Activated CD8-positive, alpha-beta memory T cell treated with anti-CD3 and anti-CD28 coated beads, Interleukin-2, amount 50 U/mL, for 48 hours (primary cell): ENCODE measurements around the gene ZNF862.

Experiments used
- DNase-seq: peaks from one replicate; pipeline ENCODE4 v3.0.0-alpha.2; 2020

Gene ZNF862

DNA sequence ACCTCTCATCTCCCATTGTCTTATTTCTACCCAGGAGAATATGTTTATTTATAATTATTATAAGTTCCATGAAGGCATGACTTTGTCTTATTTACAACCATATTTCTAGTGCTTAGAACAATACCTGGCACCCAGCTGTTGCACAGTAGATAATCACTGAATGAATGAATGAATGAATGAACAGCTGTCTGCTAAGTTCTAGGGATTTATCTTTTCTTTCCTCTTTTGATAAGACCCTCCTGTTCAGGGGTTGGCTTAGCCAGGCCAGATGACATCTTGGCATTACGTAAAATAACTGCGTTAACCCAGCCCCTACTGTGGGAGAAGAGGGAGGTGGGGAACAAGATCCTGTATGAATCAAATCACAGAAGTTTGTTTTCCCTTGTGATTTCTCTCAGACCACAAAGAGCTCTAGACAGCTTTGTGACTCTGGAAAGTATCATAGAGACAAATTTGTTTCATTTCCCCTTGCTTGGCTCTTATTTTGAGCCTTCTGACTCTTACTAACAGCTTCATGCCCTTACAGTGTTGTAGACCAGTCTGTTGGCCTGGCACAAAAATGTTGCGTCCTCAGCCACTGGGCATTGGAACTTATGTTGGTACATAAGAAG, 8.4 kb downstream of the ZNF862 start:
- no peak for DNase-seq

DNA sequence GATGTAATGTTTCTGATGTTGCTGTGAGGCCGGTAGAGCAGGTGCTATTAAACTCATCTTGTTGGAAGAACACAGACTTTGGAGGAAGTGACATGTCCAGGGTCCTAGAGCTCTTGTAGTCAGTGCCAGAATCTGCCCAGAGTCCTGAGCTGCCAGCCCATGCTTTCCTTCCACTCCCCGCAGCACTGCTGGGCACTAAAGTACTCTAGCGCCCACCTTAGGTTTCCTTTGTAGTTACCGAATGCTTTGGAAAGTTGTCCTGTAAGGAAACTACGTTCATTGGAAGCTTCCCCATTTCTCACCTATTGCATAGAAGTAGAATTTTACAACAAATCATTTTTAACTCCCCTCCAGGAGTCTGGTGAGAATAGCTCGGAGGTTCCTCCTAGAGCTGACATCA, 11.0 kb downstream of the ZNF862 start:
- DNase-seq, result no peak

DNA sequence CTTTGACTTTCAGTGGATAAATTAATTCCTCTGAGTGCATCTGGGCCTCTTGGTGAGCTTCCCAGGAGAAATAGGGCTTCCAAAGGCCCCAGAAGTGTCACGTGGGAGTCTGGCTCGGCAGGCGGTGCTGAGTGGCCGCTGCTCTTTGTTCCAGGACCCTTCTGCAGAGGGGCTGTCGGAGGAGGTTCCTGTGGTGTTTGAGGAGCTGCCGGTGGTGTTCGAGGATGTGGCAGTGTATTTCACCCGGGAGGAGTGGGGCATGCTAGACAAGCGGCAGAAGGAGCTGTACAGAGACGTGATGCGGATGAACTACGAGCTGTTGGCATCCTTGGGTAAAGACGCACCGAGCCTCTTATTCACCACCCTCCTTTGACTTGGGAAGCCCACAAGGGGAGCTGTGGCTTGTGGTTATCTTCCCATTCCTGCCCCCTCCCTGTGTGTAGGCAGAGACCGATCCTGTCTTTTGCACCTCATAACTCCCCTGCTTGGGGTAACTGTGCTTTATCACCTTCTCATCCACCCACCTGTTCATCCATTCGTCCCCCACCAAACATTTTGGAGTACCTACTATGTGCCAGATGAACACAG, 11.9 kb downstream of the ZNF862 start:
- no peak for DNase-seq

DNA sequence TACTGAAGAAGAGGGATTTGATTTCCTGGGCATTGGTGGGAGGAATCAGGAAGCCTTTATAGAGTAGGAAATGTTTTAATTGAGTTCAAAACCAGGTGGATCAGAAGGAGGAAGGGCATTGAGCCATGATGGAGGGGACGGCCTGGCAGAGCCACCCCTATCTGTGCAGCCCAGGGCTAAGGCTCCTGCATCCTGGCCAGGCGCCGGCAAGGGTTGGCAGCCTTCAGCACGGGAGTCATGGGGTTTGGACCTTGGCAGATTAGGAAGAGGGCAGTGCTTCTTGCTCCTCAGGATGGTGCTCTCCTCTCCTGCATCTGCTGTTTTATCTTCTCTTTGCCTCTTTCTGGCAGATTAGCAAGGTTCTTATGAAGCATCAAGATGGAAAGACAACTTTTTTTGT, 12.5 kb downstream of the ZNF862 start:
- no peak for DNase-seq

DNA sequence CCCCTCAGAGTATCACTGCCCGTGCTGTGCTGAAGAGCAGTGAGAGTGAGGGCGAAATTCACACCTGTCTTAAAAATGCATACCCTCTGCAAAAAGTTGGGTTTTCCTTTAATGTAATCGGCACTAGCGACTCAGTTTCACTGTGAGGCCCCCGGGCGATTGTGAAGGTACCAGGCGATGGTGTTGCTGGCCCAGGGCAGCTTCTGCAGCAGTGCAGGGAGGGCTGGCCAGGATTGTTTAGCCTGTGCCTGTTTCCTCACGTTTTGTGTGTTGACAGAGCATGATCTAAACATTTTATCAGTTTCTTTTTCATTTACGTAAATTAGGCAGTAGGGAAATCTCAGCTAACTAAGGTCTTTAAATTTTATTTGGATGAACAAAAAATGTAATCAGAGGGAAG, 13.3 kb downstream of the ZNF862 start:
- DNase-seq, result no peak

DNA sequence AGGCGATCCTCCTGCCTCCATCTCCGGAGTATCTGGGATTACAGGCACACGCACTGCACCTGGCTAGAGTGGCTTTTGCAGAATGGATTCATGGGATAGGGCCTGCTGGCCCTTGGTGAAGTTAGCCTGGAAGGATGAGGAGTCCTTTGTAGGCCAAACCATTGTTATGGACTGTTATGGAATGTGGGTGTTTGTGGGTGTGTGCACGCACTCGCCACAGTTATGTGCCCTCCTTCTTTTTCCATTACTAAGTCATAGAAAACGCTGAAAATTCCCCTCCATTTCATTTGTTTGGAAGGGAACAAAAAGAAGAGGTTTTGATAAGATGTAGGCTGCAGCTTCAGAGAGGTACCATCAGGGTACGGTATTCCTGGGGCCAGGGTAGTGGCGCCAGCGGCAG, 15.0 kb downstream of the ZNF862 start:
- no peak for DNase-seq

DNA sequence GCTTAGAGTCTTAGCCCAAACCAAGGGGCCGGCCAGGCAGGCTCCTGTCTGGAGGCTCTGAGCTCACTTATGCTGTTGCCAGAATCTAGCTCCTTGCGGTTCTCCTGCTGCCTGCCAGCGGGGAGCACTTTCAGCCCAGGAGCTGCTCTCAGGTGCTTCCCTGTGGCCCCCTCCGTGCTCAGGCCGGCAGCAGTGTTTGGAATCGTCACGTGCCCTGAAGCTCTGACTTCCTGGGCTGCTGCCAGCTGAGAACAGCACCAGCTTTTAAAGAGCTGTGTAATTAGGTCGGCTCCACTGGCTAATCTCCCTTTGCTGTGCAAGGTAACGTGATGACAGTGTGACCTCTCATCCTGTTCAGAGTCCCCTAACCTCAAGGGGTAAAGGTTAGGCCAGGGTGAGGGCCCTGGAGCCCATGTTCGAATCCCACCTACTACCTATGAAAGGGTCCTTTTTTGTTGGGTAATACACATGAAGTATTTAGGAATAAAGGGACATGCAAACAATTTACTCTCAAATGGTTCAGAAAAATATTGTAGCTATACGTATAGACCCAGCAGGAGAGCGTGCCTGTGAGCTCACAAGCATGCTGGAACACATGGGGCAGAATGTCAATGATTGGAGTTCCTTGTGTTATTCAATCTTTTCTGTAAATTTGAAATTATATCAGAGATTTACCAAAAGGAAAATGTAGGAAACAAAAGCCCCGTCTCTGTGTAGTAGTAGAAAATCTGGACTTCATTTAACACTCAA, 16.6 kb downstream of the ZNF862 start:
- DNase-seq, result no peak

DNA sequence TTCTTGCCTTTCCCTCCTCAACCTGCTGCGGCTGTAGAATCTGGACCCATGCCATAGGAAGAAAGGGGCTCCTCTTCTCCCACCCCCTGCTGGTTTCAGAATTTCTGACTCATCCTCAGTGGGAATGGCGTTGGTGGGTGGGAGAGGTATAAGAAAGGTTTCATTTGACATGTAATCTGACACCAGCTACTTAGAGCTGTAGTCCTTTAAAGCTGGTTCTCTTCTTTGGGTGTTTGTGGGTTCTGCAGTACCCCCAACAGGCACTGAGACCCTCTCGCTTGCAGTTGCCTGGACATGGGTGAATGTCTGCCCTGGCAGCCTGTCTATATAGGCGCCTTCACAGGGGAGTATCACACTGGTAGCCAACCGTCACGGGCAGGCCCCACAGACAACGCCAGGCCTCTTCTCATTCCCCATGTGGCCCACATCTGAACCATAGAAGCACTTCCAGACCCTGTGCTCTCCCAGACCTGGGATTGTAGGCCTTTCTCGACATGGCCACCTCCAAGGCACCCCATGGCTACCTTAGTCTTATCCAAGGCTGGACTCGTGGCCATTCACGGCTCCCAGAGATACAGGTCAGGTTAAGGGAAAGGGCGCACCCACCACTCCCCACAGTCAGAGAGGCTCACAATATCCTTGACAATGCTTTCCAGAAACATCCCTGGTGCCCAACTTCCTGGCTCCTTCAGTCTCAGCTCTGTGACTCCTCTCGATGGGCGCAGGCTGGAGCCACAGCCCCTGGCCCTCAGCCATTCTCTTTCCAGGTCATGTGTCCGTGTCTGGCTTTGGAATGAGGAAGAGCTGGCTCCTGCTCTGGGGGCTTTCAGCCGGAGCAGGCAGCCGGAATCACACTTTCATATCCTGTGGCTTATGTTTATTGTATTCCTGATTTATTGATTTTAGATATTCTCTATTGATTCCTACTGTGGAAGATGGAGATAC, 17.5 kb downstream of the ZNF862 start:
- no peak for DNase-seq

DNA sequence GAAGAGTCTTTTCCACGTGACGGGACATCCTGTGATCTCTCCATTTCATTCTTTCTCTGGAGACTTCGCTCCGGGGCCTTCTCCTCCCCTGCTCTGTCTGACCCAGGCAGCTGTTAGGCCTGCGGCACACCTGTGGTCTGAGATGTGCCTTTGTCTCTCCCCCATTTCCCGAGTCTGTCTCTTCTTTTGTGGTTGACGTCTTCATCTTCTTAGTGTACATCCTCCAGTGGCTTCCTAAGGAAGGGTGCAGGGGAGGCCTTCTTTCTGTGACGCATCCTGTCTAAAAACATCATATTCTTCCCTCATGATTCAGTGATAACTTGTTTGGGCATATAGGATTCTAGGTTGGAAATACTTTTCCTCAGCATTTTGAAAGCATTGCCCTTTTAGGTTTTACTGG, 18.4 kb downstream of the ZNF862 start:
- no peak for DNase-seq

DNA sequence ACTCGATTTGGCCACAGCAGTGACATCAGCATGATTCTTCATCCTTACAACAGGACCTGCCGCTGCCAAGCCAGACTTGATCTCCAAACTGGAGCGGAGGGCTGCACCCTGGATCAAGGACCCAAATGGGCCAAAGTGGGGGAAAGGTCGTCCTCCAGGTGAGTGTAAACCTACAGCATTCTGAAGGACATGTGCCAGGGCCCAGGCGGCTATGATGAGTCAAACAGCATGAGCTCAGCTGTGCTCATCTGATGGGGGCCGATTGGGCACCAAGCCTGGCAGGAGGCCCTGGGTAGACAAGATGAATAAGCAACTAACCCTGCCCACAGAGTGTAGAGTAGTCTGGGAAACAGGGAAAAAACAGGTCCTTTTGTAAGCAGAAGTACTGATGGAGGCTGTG, 21.2 kb downstream of the ZNF862 start:
- no peak for DNase-seq

DNA sequence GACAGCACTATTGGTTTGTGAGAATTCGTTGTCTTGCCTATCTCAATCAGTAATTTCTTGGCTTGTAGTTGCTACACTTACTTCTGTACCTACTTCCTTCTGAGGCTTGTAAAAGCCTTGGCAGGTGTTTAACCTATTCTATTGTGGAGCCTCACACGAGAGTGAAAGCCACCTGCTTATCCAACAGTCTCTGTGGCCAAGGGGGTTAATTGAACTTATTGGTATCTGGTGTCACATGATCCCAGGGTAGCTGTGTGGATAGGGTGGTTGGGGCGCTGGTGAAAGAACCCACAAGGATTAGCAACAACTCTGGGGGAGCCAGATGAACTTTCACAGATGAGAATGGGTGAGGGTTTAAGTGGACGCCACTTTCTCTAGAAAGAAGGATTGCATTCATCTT, 21.7 kb downstream of the ZNF862 start:
- DNase-seq, result no peak

DNA sequence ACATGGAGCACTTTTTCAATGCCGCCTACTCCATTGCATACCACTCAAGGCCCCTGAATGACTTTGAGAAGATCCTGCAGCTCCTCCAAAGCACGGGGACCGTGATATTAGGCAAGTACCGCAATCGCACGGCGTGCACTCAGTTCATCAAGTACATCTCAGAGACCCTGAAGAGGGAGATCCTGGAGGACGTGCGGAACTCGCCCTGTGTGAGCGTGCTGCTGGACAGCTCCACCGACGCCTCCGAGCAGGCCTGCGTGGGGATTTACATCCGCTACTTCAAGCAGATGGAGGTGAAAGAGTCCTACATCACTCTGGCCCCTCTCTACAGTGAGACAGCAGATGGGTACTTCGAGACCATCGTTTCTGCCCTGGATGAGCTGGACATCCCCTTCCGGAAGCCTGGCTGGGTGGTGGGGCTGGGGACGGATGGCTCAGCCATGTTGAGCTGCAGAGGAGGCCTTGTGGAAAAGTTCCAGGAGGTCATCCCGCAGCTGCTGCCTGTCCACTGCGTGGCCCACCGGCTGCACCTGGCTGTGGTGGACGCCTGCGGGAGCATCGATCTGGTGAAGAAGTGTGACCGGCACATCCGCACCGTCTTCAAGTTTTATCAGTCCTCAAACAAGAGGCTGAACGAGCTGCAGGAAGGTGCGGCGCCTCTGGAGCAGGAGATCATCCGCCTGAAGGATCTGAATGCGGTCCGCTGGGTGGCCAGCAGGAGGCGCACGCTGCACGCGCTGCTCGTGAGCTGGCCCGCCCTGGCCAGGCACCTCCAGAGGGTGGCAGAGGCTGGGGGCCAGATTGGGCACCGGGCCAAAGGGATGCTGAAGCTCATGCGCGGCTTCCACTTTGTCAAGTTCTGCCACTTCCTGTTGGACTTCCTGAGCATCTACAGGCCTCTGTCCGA, 22.9 kb downstream of the ZNF862 start:
- no peak for DNase-seq

DNA sequence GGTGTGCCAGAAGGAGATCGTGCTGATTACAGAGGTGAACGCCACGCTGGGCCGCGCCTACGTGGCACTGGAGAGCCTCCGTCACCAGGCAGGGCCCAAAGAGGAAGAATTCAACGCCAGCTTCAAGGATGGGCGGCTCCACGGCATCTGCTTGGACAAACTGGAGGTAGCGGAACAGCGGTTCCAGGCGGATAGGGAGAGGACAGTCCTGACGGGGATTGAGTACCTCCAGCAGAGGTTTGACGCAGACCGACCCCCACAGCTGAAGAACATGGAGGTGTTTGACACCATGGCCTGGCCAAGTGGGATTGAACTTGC, 23.5 kb downstream of the ZNF862 start:
- no peak for DNase-seq

DNA sequence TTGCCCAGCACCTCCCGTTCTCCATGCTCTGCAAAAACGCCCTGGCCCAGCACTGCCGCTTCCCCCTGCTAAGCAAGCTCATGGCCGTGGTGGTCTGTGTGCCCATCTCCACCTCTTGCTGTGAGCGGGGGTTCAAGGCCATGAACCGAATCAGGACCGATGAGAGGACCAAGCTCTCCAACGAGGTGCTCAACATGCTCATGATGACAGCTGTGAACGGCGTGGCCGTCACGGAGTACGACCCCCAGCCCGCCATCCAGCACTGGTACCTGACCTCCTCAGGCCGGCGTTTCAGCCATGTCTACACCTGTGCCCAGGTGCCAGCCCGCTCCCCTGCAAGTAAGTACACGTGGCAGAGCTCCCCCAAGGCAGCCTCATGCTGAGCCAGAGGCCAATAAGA, 24.0 kb downstream of the ZNF862 start:
- no peak for DNase-seq

DNA sequence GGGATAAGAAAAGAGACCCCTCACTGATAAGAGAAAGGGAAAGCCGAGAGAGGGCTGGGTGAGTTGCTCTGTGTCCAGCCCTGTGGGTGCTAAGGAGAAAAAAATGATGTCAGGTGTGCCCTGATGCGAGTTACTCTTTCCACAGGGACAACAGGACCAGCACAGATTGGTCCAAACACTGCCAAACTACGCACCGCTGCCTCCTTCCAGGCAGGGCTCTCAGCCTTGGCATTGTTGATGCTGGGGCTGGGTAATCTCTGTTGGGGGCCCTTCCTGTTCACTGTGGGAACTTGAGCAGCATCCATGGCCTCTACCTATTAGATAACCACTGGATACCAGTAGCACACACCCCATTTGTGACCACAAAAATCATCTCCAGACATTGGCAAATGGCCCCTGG, 25.3 kb downstream of the ZNF862 start:
- DNase-seq, result no peak

DNA sequence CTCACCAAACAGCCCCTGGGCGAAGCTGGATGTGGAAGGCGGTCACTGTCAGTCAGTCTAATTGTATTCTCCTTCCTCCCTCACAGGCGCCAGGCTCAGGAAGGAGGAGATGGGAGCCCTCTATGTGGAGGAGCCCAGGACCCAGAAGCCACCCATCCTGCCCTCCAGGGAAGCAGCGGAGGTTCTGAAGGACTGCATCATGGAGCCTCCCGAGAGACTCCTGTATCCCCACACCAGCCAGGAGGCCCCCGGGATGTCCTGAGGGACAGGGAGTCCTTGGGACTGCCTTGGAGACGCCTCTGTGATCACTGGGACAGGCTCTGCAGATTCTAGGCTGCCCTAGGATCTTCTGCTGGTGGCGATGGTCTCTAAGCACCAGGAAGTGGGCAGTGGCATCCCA, 25.8 kb downstream of the ZNF862 start:
- DNase-seq, result no peak

DNA sequence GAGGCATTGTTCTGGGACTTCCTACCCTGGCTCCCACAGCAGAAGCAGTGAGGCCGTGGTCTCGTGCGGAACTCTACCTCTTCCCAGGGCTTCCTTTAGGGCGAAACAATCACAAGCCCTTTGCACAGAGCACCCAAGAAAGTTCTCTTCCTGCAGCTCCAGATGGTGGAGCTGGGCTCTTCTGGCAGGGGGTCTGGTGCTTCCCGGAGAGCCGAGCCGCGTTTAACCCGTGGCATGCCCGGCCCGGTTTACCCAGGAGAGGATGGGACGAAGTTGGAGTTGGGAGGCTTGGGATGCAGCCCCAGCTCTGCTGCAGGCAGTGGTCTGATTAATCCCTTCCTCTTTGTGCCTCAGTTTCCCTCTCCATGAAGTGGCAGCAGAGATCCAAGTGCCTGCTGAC, 26.6 kb downstream of the ZNF862 start:
- no peak for DNase-seq

DNA sequence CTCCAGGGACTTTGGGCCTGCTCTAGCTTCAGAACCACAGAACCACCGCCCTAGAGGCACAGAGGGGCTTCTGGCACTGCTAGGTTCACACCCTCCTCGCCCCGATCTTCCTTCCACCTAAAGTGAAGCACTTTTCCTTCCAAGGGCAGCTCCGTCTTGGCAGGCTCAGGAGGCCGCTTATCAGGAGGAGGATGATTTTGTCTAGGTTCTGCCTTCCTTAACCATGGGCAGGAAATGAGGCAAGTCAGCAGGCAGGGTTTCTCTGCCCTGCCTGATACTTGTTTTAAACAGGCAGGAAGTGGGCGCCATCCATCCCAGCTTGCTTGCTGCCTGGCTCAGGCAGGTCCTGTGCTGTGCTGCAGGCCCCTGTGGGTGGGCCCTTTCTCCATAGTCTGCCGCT, 27.3 kb downstream of the ZNF862 start:
- DNase-seq, result no peak

DNA sequence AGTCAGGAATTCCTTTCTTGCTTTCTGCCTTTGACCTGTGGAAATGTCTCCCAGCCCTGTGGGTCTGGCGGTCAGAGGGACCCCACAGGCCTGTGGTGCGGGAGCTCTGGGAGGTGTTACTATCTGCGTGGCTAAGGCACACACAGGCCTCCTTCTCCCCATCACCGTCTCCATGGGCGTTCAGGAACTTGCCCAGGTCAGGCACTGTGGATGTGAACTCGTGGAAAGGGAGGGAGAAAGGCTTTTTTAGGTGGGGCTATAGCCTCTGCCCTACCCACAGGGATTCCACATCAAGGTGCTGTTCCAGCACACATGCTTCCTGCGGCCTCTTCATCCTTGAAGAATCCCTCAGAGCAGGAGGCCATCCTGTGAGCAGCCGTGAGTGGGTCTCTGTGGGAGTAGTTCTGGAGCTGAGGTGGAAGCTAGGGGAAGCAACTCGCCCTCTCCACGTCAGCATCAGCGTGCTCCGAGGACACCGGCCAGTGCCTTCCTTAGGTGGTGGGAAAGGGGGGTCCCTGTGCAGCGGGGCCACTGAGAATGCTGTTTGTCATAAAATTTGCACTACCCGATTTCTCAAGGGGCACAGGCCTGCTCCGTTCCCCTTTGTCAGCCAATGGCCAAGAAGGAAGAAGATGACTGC, 28.1 kb downstream of the ZNF862 start:
- no peak for DNase-seq

DNA sequence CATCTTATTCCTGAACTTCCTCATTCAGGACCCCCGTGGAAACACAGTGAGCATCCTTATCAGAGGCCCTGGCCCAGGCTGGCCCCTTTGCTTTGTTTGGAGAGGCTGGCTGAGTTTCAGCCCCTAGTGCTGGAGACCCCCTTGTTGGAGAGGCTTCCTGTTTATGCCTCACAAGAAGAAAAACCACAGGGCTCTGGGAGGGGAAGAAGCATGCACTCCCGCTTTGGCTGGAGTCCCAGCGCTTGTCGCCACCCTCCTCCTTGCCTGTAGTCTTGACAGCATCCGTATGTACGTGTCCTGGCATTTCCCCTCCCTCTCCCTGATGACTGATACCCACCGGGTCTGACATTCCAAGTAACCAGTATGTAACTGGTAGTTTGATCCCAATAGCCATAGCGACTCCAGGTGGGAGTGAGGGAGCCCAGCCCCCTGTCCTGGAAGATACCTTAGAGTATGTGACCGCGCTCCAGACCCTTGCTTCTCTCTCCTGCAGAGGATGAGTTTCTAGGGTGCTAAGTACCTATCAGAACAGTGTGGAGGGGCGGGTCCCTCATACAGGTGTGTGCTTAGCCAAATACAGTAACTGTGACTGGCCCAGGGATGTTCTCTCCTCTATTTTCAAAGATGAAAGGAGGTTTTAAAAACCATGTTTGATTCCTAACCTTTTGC, 28.7 kb downstream of the ZNF862 start:
- DNase-seq, result no peak
